GM18508 (cell line): ENCODE measurements around the gene PITPNC1.
"Not testable (repeated sequence)": the region's sequence is repeated elsewhere in the genome, so short reads cannot be mapped to it uniquely, and the experiment has no call there.

Experiments
- ATAC-seq: cut with Tn5 transposase; IDR thresholded peaks from one replicate; pipeline ENCODE4 v1.9.1; 2021; ENCODE audit warnings: moderate number of reproducible peaks; ENCODE audit not compliant: insufficient read depth, unreplicated experiment

PITPNC1 gene

GRCh38 chr17:67479148-67479547, 102.1 kb downstream of the PITPNC1 start:
- no peak for ATAC-seq

GRCh38 chr17:67480959-67481358, 103.9 kb downstream of the PITPNC1 start:
- not testable (repeated sequence) for ATAC-seq

- no peak for ATAC-seq
These were observed 104.7 kb downstream of the PITPNC1 start for GRCh38 chr17:67481808-67482207.

- no peak for ATAC-seq
These were observed 105.7 kb downstream of the PITPNC1 start for GRCh38 chr17:67482764-67483163.

- ATAC-seq = no peak
These were observed 107.2 kb downstream of the PITPNC1 start for GRCh38 chr17:67484261-67484660.

- ATAC-seq = no peak
These were observed 108.6 kb downstream of the PITPNC1 start for GRCh38 chr17:67485666-67486065.

- no peak for ATAC-seq
These were observed 110.4 kb downstream of the PITPNC1 start for GRCh38 chr17:67487506-67487905.

GRCh38 chr17:67488161-67488560, 111.1 kb downstream of the PITPNC1 start:
- no peak for ATAC-seq

GRCh38 chr17:67488768-67489167, 111.7 kb downstream of the PITPNC1 start:
- no peak for ATAC-seq

- ATAC-seq = no peak
These were observed 112.2 kb downstream of the PITPNC1 start for GRCh38 chr17:67489273-67489672.

- no peak for ATAC-seq
These were observed 113.4 kb downstream of the PITPNC1 start for GRCh38 chr17:67490471-67490870.

GRCh38 chr17:67491009-67491680, 114.1 kb downstream of the PITPNC1 start:
- no peak for ATAC-seq

GRCh38 chr17:67491681-67492024, 114.6 kb downstream of the PITPNC1 start:
- no peak for ATAC-seq

GRCh38 chr17:67492251-67492740, 115.2 kb downstream of the PITPNC1 start:
- no peak for ATAC-seq

GRCh38 chr17:67492824-67493517, 115.9 kb downstream of the PITPNC1 start:
- no peak for ATAC-seq

GRCh38 chr17:67493812-67494211, 116.7 kb downstream of the PITPNC1 start:
- ATAC-seq = no peak

GRCh38 chr17:67495534-67495933, 118.5 kb downstream of the PITPNC1 start:
- ATAC-seq = not testable (repeated sequence)

GRCh38 chr17:67496286-67496685, 119.2 kb downstream of the PITPNC1 start:
- ATAC-seq = no peak

GRCh38 chr17:67499685-67500084, 122.6 kb downstream of the PITPNC1 start:
- ATAC-seq = no peak

GRCh38 chr17:67500261-67500660, 123.2 kb downstream of the PITPNC1 start:
- ATAC-seq = no peak

GRCh38 chr17:67500677-67501300, 123.7 kb downstream of the PITPNC1 start:
- ATAC-seq = no peak
